ENCODE measurements around the gene ZPBP. TPM values are rescaled to one million over a fixed set of nuclear protein-coding genes. Genes with fewer than 3 reads are reported as not detected.
"Not testable (repeated sequence)": the region's sequence is repeated elsewhere in the genome, so short reads cannot be mapped to it uniquely, and the experiment has no call there.

ZPBP gene
- total RNA-seq, 1 donor from 2014 or later = not detected

- DNase-seq (ENCODE audit: low spot score) = no peak
These were observed 45.3 kb downstream of the ZPBP start for GRCh38 chr7:50047716-50048115.

DNA sequence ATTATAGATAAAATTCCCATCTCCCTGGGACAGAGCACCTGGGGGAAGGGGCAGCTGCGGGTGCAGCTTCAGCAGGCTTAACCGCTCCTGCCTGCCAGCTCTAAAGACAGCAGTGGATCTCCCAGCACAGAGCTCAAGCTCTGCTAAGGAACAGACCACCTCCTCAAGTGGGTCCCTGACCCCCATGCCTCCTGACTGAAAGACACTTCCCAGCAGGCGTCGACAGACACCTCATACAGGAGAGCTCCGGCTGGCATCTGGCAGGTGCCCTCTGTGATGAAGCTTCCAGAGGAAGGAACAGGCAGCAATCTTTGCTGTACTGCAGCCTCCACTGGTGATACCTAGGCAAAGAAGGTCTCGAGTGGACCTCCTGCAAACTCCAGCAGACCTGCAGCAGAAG lies 51.9 kb downstream of the ZPBP start:
- not testable (repeated sequence) for DNase-seq (ENCODE audit: low spot score)

- no peak for DNase-seq (ENCODE audit: low spot score)
These were observed 56.0 kb downstream of the ZPBP start for GRCh38 chr7:50037086-50037485.

DNA sequence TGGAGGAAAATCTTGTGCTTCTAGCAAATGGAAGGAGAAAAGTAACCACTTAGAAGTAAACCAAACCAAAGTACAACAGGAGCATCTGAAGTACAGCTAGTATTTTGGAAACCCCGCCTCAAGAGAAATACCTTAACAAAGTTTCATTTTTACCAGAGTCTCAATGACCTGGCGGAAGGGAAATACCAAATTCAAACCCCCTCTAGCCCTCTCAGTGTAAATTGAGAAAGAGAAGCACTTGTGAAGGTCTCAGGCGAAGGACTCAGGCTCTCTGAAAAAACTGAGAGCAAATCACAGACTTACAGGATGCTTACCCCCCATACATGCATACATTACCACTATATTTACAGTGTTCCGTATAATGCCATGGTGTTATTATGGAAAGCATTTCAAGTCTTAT lies 70.1 kb downstream of the ZPBP start:
- no peak for DNase-seq (ENCODE audit: low spot score)

- DNase-seq (ENCODE audit: low spot score) = no peak
These were observed 70.6 kb downstream of the ZPBP start for GRCh38 chr7:50022451-50022850.

- DNase-seq (ENCODE audit: low spot score) = no peak
These were observed 97.4 kb downstream of the ZPBP start for GRCh38 chr7:49995681-49996080.

DNA sequence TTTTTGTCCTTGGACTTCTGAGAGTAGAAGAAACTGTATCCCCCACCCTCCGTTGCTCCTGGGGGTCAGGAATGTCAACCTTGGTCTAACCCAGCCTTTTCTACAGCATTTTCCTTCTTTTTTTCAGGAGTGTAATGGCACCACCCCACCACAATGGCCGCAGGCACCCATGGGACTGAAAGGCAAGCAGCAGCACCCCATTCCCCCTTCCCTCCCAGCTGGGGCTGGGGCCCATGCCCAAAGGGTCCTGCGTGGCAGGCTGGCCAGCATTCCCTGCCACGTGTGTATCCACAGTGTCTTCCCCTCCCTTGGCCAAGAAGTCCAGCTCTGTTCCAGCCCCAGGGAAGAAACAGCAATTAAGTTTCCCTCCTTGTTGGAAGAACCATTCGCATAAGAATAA lies 106.9 kb downstream of the ZPBP start:
- DNase-seq (ENCODE audit: low spot score) = no peak

DNA sequence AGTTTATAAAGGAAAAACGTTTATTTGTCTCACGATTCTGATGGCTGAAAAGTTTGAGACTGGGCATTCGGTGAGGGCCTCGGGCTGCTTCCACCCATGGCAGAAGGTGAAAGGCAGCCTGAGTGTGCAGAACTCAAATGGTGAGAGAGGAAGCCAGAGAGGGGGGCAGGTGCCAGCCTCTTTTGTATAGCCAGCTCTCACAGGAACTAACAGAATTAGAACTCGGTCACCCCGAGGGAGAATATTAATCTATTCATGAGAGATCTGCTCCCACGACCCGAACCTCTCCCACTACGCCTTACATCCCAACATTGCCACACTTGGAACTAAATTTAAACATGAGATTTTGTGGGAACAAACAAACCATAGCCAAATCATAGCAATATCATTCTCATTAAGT lies 112.6 kb downstream of the ZPBP start:
- no peak for DNase-seq (ENCODE audit: low spot score)

GRCh38 chr7:49976238-49976637 lies 116.8 kb downstream of the ZPBP start:
- DNase-seq (ENCODE audit: low spot score) = no peak

DNA sequence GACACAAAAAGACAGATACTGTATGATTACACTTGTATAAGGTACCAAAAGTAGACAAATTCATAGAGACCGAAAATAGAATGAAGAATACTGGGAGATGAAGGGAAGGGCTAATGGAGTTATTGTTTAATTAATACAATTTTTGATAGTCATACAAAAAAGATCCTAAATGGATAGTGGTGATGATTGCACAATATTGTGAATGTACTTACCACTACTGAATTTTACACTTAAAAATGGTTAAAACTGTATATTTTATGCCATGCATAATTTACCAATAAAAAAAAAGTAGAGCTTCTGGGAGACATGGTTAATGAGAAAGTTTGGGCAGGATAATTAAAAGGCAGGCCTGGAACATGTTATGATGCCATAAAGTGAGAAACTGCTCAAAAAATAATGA lies 119.0 kb downstream of the ZPBP start:
- no peak for DNase-seq (ENCODE audit: low spot score)

DNA sequence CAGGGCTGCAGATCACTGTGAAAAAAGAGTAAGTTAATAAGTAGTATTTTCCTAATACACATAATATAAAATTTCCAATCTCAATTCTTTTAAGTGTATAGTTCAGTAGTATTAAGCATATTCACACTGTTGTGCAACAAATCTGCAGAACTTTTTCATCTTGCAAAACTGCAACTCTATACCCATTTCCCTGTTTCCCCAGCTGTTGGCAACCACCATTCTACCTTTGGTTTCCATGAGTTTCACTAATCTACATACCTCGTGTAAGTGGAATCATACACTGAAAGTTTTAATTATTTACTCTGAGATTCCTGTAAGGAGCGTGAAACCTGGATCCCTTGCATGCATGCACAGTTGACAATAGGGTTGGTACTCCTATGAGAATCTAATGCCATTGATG lies 155.4 kb downstream of the ZPBP start:
- no peak for DNase-seq (ENCODE audit: low spot score)

GRCh38 chr7:49931627-49932026 lies 161.4 kb downstream of the ZPBP start:
- no peak for DNase-seq (ENCODE audit: low spot score)

DNA sequence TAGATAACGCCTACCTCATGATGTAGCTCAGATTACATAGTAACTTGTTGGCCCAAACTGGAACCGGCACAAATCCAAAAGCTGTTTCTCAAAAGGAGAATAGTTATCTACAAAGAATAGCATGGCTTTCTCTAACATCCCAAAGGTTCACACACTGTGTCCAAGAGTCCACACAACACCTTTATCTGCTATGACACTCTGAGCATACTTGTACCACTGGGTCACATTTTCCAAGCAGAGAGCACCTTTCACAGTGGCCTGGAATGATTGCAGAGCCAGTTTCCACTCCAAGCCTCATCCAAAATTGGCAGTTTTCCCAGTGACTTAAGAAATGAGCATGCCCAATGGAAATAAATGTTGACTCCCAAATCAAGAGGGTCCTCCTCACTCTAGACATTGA lies 164.3 kb downstream of the ZPBP start:
- DNase-seq (ENCODE audit: low spot score) = no peak

- no peak for DNase-seq (ENCODE audit: low spot score)
These were observed 165.4 kb downstream of the ZPBP start for GRCh38 chr7:49927631-49928030.

- DNase-seq (ENCODE audit: low spot score) = no peak
These were observed 166.3 kb downstream of the ZPBP start for GRCh38 chr7:49926720-49927119.

GRCh38 chr7:49911909-49912308 lies 181.1 kb downstream of the ZPBP start:
- DNase-seq (ENCODE audit: low spot score) = no peak

DNA sequence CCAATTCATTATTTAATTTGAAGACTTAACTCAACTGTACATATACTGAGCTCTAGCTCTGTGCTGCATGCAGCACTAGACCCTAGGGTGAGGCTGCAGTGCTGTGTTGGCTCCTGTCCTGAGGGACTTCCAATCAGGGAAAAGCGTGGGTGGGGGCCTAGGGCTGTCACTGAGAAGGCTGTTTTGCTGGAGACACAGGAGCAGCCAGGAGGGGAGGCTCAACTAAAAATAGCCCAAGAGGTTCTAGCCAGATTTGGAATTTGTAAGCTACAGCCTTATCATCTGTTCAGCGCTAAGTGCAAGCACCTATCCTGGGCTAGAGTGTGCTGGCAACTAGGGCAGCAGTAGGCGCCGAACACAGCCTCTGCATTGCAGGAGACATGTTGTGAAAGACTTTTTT lies 198.5 kb downstream of the ZPBP start:
- DNase-seq (ENCODE audit: low spot score) = no peak

- no peak for DNase-seq (ENCODE audit: low spot score)
These were observed 199.9 kb downstream of the ZPBP start for GRCh38 chr7:49893131-49893530.

- DNase-seq (ENCODE audit: low spot score) = no peak
These were observed 200.6 kb downstream of the ZPBP start for GRCh38 chr7:49892481-49892880.

Other genes with a start within 250 kb of the ZPBP start
- 40.9 TPM for gene IKZF1, start 211.5 kb upstream of the ZPBP start, total RNA-seq (ENCODE audit: insufficient read depth, low replicate concordance)

Data from umbilical cord (tissue), 2 donors.